Prostate gland (tissue), 2 donors: Measurements from ENCODE around the gene SLC17A3.

Experiments used
- POLR2A ChIP-seq: fragments of 450-650 bp; IDR thresholded peaks from one replicate; pipeline ENCODE4 v1.6.1; 2016; ENCODE audit warnings: antibody characterized with exemption, mild to moderate bottlenecking
- POLR2AphosphoS5 ChIP-seq: sonication (generic); formaldehyde crosslinking; IDR thresholded peaks from one replicate; pipeline ENCODE4 v1.6.1; 2017; ENCODE audit warnings: antibody characterized with exemption
- TF ChIP-seq, protein P1 (sequence below), 4 experiments: fragments of 200-600 bp in 2 of 4; fragments of 450-650 bp in 2 of 4; sonication (generic) in 2 of 4; IDR thresholded peaks; 1 replicate in 3 of 4; 2 replicates in 1 of 4; pipeline ENCODE4 v1.5.1; 2016 to 2019; ENCODE audit warnings: antibody characterized with exemption in 4 of 4, mild to moderate bottlenecking in 2 of 4, moderate library complexity in 2 of 4

DNA sequence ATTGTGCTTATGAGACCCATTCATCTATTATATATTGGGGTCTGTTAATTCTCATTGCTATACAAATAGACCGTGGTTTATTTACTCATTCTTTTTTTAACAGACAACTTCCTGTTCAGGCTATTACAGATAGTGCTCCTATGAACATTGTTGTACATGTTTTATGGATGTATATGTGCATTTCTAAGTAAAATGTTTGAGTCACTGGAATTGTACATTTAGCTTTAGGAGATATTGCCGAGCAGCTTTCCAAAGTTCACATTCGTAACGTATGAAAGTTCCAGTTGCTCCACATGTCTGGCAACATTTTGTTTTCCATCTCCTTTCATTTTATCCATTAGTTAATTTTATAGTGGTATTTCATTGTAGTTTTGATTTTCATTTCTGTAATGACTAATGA lies 37.3 kb upstream of the SLC17A3 start:
- no peak for TF ChIP-seq POLR2AphosphoS5
- TF ChIP-seq, protein P1, sequence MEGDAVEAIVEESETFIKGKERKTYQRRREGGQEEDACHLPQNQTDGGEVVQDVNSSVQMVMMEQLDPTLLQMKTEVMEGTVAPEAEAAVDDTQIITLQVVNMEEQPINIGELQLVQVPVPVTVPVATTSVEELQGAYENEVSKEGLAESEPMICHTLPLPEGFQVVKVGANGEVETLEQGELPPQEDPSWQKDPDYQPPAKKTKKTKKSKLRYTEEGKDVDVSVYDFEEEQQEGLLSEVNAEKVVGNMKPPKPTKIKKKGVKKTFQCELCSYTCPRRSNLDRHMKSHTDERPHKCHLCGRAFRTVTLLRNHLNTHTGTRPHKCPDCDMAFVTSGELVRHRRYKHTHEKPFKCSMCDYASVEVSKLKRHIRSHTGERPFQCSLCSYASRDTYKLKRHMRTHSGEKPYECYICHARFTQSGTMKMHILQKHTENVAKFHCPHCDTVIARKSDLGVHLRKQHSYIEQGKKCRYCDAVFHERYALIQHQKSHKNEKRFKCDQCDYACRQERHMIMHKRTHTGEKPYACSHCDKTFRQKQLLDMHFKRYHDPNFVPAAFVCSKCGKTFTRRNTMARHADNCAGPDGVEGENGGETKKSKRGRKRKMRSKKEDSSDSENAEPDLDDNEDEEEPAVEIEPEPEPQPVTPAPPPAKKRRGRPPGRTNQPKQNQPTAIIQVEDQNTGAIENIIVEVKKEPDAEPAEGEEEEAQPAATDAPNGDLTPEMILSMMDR (IDR thresholded peaks at IDR 0.05): no peak
- no peak for TF ChIP-seq POLR2A
